MM.1S (cell line): Measurements from ENCODE around the gene ITGB1.

Experiments used
- EZH2phosphoT487 ChIP-seq: fragments of 300-600 bp; sonication (generic); IDR thresholded peaks from 2 replicates; pipeline ENCODE4 v1.6.1; 2018; ENCODE audit warnings: antibody characterized with exemption, low read length
- TF ChIP-seq, protein P1 (sequence below): fragments of 300-600 bp; sonication (generic); IDR thresholded peaks from 2 replicates; pipeline ENCODE4 v1.5.1; 2016; ENCODE audit warnings: antibody characterized with exemption, low read length, mixed read lengths

DNA sequence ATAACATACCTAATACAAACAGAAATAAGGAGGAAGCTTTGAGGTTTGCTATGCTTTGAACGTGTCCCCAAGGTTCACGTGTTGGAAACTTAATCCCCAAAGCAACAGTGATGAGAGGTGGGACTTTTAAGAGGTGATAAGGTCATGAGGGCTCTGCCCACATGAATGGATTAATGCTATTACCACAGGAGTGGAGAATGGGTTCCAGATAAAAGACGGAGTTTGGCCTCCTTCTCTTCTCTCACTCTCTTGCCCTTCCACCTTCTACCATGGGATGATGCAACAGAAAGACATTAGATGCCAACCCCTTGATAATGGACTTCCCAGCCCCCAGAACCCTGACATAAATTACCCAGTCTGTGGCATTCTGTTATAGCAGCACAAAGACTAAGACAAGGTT is 9.6 kb downstream of the ITGB1 start:
- TF ChIP-seq, protein P1, sequence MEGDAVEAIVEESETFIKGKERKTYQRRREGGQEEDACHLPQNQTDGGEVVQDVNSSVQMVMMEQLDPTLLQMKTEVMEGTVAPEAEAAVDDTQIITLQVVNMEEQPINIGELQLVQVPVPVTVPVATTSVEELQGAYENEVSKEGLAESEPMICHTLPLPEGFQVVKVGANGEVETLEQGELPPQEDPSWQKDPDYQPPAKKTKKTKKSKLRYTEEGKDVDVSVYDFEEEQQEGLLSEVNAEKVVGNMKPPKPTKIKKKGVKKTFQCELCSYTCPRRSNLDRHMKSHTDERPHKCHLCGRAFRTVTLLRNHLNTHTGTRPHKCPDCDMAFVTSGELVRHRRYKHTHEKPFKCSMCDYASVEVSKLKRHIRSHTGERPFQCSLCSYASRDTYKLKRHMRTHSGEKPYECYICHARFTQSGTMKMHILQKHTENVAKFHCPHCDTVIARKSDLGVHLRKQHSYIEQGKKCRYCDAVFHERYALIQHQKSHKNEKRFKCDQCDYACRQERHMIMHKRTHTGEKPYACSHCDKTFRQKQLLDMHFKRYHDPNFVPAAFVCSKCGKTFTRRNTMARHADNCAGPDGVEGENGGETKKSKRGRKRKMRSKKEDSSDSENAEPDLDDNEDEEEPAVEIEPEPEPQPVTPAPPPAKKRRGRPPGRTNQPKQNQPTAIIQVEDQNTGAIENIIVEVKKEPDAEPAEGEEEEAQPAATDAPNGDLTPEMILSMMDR, result no peak
- no peak for TF ChIP-seq EZH2phosphoT487
